NCI-H1105 (cell line): ENCODE data around the gene NF1.
"Not testable (repeated sequence)": the region's sequence is repeated elsewhere in the genome, so short reads cannot be mapped to it uniquely, and the experiment has no call there.

ENCODE experiments used
- DNase-seq: peaks from one replicate; lab custom pipeline; 2025; lab: John Stamatoyannopoulos, UW

The NF1 gene

DNA sequence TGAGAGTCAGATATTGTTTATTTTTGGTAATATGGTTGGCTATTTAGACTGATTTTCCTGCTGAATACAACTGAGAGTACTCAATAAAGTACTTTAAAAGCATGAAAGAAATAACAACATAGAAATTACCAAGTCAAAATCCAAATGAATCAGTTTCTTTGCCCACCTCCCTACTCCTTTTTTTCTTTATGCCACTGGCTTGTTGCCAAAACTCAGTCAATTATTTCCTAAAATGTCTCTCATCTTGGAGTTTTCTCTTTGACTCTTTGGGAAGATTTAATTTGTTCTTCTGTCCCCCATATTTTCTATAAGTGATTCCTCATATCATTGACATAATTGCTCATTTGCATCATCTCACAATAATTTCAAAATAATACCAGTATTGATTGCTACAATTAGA lies 204.8 kb downstream of the NF1 start:
- DNase-seq = no peak

DNA sequence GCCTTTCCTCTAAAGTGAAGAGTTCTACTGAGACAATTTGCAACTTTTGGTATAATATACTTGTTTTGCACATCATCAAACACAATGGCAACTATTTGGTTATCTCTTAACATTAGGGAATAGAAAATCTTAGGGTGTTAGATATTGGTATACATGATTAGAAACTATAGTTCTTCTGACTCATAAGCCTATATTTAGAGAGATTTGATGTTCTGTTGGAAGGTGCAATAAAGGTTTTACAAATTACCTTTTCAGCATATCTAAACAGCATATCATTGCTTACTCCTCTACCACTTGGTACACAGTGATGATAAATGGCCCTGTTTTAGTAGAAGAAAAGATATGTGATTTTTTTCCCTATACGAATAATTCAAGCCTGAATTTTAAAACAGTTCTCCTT lies 212.9 kb downstream of the NF1 start:
- no peak for DNase-seq

DNA sequence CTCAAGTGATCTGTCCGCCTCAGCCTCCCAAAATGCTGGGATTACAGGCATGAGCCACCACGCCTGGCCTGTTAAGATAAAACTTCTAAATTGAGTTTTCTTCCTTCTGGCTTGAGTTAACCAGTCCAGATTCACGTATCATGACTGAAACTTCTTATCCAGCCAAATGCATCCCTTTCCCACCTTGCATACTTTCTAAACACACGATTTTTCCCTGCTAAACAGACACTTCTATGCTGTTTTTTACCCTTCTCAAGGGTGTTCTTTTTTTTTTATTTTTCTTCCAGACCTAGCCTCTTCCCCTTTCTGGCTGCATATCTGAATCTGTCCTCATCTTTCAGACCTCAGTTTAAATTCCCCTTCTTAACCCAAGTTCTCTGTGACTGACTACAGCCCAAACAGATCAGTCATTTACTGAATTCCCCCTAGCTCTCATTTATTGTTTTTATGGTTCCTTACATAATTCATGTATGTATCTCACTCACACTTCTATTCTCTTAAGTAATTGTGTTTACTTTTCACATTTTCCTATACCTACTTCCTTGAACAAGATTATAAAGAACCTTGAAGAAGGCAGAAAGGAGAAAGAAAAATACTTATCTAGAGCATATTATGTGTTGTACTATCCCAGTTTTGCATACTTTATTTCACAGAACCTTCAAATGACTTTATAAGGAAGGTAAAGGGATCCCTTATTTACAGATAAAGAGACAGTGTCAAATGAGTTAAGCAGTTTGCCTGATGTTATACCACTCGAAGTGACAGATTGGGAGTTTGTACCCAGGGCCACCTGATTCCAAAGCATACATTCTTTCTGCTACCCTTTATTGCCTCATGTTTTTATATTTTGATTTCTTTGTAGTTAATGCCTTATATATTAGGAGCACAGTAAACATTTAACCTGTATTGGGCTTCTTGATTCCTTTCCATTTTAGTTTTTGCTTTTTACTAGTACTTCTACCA lies 213.9 kb downstream of the NF1 start:
- DNase-seq = no peak

DNA sequence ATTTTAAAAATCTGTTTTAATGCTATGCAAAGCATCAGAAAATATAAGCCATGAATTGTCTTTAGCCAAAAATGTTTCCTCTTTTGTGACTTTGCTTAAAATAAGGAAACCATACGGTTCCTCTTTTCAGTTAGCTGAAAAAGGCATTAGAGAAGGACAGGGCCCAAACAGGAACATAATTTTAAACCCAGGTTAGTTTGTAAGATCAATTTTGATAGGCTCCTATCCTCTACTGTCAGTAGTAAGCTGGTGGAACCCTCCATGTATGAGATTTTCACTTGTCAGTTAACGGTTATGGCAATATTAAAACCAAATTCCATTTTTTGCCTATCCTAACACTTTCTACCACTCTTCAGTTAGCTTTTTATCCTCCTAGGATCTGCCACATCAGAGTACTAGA lies 214.8 kb downstream of the NF1 start:
- no peak for DNase-seq

DNA sequence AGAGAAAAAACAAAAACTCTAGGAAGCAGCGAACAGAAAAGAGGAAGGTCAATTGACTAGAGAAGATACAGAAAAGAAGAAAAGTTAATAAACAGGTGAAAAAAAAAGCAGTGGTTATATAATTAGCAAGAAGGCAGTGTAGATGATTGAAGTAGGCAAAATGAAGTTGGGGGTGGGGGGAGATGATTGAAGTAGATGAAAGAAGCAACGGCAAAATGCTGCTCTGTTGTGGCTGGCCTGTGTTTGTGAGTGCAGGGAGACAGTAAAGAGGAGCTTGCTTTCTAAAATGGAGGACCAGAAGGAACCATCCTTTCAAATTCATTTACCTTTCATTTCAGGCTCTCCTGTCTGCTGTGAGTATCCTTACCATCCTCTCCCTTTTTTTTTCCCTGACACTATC lies 215.5 kb downstream of the NF1 start:
- no peak for DNase-seq

DNA sequence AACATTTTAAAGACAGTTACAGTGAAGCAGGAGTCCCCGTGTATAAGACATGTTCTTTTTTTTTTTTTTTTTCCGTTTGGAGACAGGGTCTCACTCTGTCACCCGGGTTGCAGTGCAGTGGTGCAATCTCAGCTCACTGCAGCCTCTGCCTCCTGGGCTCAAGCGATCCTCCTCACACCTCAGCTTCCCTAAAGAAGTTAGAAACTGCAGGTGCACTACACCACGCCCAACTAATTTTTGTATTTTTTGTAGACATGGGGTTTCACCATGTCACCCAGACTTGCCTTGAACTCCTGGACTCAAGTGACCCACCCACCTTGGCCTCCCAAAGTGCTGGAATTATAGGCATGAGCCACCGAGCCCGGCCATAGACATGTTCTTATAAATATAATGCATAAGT lies 216.1 kb downstream of the NF1 start:
- no peak for DNase-seq

DNA sequence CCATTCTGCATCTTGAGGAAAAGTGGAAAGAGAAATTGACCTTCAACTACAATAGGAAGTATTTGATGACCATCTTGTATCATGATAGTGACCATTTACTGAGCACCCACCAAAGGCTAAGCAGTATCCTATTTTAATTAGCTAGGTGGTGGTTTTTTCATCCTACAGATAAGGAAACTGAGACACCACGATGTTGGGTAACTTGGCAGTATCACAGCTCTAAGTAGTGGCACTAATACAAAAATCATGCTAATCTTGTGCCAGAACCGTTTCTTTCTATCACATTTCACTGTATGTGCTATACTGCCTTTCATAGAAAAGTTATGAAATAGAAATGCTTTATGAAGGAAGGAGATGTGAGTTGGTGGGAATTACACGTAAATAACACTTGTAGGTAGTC lies 216.7 kb downstream of the NF1 start:
- no peak for DNase-seq

DNA sequence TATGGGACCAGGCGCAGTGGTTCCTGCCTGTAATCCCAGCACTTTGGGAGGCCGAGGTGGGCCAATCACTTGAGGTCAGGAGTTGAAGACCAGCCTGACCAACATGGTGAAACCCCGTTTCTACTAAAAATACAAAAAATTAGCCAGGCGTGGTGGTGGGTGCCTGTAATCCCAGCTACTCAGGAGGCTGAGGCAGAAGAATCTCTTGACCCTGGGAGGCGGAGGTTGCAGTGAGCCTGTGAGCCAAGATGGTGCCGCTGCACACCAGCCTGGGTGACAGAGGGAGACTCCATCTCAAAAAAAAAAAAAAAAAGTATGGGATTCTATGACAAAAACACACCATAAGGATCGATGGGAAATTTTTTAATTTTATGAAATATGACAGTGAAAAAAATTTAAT lies 217.4 kb downstream of the NF1 start:
- not testable (repeated sequence) for DNase-seq

DNA sequence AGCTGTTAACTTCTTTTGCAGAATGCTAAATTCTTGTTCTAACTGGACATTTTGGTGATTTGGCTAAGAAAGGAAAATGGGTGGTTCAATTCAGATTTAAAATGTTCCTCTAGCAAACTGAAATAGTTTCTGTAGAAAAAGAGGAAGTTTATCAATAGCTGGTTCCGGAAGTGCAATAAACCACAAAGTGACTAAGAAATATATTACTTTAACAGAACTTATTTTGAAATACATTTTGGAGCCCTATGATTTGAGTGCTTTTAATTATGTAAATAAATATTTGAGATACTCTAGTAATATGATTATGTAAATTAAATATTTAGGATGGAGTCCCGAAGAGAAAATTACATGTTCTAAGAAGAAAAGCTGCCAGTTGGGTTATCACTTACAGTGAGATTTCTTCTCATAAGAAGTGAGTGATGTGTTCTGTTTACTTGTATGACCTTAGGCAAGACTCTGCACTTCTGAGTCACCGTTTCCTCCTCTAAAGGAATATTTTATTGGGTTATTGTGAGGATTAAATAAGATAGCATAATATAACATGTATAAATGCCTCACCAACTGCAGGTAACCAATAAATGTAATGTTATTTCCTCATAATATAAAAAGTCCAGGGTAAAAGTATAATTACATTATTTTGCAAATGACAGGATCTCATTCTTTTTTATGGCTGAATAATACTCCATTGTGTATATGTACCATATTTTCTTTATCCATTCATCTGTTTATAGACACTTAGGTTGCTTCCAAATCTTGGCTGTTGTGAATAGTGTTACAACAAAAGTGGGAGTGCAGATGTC lies 219.4 kb downstream of the NF1 start, which contains the start of gene EVI2B:
Gene EVI2B (minus strand): TSS at position 73 of the 800 bp plus-strand sequence. CDS start 8,445 bp downstream, outside the sequence.
- DNase-seq = no peak

DNA sequence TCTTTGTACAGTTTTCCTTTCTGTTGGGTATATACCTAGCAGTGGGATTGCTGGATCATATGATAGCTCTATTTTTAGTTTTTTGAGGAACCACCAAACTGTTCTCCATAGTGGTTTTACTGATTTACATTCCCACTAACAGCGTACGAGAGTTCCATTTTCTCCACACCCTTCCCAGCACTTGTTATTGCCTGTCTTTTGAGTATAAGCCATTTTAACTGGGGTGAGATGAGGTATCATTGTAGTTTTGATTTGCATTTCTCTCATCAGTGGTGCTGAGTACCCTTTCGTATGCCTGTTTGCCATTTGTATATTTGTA lies 220.0 kb downstream of the NF1 start:
- no peak for DNase-seq

DNA sequence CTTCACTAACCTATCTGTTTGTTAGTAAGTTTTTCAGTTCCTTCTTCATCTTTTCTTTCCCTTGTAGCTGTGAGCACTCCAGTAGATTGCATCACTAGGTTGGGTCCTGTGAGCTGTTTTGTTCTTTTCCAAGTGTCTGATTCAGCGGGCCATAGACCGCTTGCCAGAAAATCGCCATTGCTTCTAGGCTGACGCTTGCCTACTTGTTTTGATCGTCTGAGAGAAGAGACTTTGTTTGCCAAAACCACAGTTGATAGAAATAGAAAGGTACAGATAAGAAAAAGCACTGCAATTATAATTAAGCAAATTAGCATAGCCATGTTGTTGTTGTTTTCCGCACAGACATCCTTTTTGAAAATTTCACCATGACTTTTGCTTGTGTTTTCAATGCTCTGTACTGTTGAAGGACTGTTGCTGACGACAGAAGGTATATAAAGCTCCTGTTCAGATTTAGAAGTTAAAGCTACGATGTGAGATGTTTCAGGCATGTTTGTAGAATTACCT lies 223.6 kb downstream of the NF1 start:
- peak; percentile 27 for DNase-seq

DNA sequence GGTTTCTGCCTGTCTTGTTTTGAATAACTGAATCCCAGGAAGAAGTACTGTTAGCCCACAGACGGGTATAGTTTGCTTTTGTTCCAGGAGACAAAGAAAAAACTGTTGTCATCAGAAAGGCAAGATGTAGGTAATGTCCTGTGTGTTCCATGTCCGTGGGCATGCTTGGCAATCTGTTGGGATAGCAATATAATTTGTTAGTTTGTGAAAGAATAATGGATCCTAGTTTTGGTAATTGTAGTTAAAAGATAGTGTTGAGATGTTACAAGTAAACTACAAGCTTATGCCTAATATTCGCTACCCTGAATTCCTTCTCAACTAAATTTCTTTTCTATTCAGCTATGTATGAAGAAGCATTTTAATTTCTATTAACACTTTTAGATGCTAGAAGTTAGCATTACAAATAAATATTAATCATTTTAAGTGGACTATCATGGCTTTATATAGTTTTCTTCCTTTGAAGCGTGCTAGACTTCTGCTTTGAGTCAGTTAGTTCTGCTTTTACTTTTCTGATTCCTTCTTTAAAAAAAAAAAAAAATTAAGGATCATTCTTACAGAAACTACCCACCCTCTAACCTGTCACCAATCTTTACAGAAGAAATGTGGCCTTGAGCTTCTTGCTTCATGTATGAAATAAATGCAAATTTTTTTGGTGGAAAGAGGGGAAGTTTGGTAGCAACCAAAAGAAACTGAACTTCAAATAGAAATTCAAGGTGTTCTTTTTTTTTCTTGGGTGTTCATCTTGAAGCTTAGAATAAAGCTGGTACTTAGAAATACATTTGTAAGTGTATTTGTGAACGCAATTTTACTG lies 224.3 kb downstream of the NF1 start:
- DNase-seq = no peak

DNA sequence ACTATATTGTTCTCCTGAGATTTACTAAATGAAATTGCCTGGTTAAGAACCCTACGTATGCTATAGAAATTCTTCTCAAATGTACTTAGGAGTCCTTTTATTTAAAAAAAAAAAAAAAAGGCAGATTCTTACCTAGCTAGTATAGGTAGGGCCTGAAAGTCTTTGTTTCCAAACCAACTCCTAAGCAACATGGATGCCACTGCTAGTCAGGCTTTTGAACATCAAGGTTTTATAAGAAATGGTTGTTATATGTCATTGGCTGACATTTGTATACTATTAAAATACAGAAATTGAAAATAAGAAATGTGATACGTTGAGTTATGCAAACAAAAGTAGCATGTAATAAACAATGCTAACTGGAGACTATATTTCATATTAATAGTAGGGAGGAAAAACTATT lies 225.5 kb downstream of the NF1 start:
- no peak for DNase-seq

DNA sequence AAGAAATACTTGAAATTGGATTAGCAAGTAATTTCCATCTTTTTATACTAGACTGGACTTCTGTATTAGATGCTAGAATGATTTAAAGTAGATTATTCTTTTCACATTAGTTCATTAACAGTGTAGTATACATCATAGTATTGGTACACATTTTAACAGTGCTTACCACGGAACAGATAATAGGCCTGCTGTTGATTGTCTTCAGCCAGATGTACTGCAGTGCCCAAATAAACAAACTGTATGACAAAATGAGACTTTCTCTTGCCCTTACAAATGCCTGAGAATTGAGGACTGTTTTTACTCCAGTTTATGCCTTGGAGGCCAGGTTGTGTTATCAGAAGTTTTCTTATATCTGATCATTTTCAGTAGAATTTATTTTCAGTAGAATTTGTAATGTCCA lies 226.0 kb downstream of the NF1 start:
- no peak for DNase-seq

DNA sequence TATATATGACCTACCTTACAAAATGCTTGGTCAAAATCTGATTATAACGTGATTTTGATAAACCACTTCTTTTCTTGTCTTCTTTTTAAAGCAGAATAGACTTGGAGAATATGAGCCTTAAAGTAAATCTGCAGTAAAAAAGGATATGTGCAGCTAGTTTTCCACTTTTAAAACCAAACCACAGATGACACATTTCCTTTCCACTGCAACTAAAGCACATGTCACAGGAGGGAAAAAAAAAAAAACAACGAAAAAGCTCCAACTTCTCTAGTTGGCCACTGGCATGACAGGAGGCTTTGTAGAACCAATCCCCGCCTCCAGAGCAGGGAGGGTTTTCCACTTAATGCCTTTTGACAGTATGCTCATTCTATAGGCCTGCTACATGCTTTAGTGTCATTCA lies 226.7 kb downstream of the NF1 start, which contains the start of gene EVI2A:
Gene EVI2A (minus strand): TSS at position 142 of the 400 bp plus-strand sequence. CDS start 2,609 bp downstream, outside the sequence.
- DNase-seq = no peak

DNA sequence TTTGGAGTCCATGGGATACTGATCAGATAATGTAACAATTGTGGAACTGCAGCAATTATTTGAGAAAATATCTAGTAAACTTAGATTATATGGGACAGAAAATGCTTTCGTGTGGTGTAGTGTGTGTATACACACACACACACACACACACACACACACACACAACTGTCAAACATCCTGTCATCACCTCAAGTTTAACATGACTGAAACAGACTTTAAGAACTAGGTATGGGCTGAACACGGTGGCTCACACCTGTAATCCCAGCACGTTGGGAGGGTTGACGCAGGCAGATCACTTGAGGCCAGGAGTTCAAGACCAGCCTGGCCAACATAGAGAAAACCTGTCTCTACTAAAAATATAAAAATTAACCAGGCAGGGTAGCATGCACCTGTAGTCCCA lies 227.2 kb downstream of the NF1 start:
- no peak for DNase-seq

DNA sequence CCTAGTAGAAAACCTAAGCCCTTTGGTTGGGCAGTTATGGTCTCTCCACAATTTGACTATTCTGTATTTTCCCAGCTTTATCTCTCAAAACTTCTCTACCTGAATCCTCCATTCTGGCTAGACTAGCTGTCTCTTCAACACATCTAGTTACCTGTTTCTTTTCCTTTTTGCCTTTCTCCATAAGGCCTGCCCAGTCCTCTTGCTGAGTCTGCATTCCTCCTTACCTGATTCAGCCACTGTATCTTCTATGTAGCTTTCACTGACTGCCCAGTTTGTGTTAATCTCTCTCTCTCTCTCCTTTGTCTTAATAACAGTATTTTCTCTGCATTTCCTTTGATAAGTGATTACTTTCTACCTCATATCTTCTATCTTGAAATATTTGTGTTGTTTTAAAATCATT lies 228.8 kb downstream of the NF1 start:
- no peak for DNase-seq

DNA sequence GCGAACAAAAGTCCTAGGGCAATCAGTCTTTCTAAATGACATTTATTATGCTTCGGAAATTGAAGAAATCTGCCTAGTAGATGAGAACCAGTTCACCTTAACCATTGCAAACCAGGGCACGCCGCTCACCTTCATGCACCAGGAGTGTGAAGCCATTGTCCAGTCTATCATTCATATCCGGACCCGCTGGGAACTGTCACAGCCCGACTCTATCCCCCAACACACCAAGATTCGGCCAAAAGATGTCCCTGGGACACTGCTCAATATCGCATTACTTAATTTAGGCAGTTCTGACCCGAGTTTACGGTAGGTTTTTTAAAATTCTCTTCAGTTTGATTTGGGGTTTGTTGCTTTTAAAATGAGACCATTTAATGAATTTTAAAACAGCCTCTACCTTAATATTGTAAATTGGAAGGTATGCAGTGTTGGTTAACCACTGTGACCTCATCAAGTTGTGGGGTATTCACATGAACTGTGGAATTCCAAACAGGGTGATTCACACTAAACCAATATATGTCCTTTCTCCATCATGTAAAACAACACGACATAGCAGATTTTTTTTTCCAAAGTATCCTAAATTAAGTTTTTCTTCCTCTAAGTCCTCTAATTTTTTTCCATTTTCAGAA lies 232.9 kb downstream of the NF1 start:
- no peak for DNase-seq

DNA sequence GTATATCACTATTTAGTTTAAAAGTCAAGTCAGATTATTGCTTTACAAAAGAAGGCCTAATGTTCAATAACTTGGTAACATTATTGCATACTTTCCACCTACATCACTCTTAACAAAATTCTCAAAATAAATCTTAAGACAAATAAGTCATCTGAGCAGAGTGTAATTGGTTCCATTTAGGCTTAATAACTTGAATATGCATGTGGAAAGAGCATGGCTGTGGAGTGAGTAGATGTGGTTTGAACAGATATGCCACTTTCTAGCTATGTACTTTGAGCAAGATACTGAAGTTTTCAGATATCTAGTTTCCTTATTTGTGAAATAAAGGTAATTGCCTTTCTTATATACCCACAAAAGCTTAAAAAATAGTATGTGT lies 233.4 kb downstream of the NF1 start:
- no peak for DNase-seq

DNA sequence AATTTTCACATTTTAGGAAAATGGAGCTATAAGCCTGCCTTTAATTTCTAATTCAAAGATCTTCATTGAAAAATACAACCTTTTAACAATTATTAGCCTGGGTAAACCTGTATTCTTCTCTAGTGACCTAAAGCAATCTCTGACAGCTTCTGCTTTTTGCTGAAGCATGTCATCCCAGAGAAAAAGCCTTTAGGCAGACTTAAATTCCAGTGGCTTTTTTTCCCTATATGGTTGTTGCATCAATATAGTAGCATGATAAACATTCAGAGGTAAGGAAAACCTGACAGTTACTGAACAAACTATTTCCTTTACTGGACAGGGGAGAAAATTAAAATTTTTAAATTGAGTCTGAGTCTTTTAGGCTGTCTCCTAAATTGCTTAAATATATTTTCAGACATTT lies 234.4 kb downstream of the NF1 start:
- DNase-seq = no peak

DNA sequence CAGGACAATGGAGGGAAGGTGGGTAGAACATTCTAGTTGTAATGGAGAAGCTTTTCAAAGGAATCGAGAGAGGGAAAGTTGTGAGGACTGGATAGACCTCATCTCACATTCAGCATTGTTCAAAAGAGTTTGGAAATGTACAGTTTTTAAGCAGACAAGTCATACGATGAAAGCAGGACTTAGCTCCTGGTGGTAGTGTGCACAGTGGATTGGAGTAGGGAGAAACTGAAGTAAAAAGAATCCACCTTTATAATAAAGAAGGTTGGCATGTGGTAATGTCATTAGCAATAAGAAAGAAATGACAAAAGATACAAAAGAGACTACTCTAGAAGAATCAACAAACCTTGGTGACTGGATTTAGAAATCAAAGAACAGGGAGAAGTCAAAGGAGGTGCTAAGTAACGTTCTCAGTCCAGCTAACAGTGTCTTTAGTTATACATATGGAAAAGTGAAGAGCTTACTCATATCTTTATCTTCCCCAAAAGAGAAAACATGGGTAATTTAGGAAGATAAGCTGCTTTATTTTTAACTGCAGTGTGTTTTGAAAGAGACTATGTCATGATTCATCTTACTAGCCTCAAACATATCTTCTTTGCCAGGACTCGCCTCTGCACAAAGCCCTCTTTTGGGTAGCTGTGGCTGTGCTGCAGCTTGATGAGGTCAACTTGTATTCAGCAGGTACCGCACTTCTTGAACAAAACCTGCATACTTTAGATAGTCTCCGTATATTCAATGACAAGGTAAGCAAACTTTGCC lies 245.3 kb downstream of the NF1 start:
- no peak for DNase-seq
